ENCODE results near the gene AP3B2.

DNA sequence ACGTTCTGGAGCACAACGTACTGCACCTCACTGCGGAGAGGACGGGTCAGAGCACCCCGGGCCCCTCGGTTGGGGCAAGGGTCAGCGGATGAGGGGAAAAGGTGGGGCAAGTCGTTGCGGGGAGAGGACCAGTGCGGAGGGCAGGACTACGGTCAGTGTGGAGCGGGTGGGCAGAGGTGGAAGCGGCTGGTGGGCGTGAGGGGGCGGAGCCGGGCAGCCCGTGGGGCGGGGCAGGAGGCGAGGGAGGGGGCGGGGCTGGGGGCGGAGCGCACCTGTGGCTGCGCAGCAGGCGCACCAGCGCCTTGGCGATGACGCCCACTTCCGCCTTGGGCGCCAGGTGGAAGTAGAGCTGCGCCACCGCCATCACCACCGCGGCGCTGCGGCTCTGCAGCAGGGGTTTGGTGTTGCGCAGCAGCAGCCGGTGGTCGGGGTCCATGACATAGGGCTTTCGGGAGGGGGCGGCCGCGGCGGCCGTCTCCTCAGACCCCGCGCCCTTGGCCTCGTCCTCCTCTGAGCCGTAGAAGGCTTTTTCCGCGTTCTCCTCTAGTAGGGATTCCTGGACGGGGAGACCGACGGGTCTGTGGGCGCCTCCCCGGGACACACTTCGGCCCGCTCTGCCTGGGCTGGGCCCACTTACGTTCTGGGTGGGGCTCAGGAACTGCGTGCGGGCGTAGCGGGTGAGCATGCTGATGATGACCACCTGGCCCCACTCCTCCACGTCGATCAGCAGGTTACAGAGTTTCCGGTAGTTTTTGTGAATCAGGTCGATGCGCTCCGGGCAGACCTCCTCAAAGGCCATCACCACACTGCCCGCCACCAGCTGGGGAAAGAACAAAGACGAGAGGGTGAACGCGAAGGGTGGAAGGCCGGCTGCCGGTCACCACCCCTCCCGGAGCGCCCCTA is 29.2 kb downstream of the AP3B2 start:
- TF ChIP-seq EZH2 (IDR thresholded peaks at IDR 0.05; ENCODE audit: insufficient read depth, poor library complexity, severe bottlenecking) (no peak), EZH2phosphoT487 (IDR thresholded peaks at IDR 0.05; ENCODE audit: insufficient read depth, low read depth) (no peak)

Measured in GM23248 (cell line).